Ovary (tissue), 3 donors: ENCODE results near the gene MCTP2.

Experiments used
- CTCF ChIP-seq, 3 donors: fragments of 450-650 bp in 2 of 3; fragments of 200-600 bp in 1 of 3; IDR thresholded peaks; one replicate each; pipeline versions ENCODE4 v1.5.1 to v1.8.0; 2016 to 2022; ENCODE audit warnings: antibody characterized with exemption in 3 of 3, mild to moderate bottlenecking in 1 of 3
- EP300 ChIP-seq: sonication (generic); formaldehyde crosslinking; IDR thresholded peaks from one replicate; pipeline ENCODE4 v1.6.1; 2017; ENCODE audit warnings: antibody characterized with exemption
- POLR2A ChIP-seq: fragments of 450-650 bp; IDR thresholded peaks from one replicate; pipeline ENCODE4 v1.6.1; 2017; ENCODE audit warnings: antibody characterized with exemption, mild to moderate bottlenecking, moderate library complexity
- donor health status: DM: no; HTN: no; CAD: no.

DNA sequence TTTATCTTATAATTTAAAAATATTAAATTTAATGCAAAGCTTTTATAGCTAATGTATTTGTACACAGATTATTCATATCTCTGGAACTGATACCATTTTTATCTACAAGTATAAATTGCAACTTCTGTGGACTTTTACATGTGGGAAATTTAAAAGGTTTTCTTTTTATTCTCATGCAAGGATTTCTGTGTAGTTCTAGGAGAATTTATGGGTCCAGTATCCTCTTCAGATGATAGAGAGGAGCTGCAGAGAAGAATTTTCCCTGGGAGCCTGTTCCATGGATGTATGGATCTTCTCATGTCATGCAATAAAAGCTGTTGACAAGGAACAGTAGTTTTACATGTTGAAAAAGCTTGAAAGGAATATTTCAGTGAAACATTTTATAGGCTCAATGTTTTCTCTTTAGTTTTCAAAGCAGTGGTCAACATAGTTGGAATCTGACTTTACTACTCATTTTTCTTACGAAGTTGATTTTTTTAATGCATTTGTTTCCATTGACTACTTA lies 119.7 kb downstream of the MCTP2 start:
- TF ChIP-seq CTCF (IDR thresholded peaks at IDR 0.05) (no peak), POLR2A (no peak), EP300 (no peak)
